T-helper 17 cell (primary cell): Measurements from ENCODE around the gene SCAPER. TPM values are rescaled to one million over a fixed set of nuclear protein-coding genes. Genes with fewer than 3 reads are reported as not detected.
"Not testable (repeated sequence)": the region's sequence is repeated elsewhere in the genome, so short reads cannot be mapped to it uniquely, and the experiment has no call there.

Experiments
- ATAC-seq: fragments of 150-1000 bp; cut with Tn5 transposase; 2 replicates; pipeline ENCODE4 v1.10.0; 2021; ENCODE audit warnings: mild to moderate bottlenecking, moderate library complexity
- DNase-seq, 3 donors: peaks; one replicate each; pipeline versions ENCODE4 v3.0.0 to v3.0.0-alpha.2; 2020 to 2021
- H3K9me3 ChIP-seq: one replicate; pipeline ENCODE4 v1.7.0; 2013; ENCODE audit warnings: low read length, mild to moderate bottlenecking; ENCODE audit not compliant: control insufficient read depth, poor library complexity, severe bottlenecking
- H3K27ac Mint-ChIP-seq: one replicate; pipeline ENCODE4 v1.8.0; 2022; ENCODE audit warnings: mild to moderate bottlenecking, moderate library complexity, mixed read lengths
- H3K27me3 Mint-ChIP-seq: one replicate; pipeline ENCODE4 v1.8.0; 2022; ENCODE audit warnings: mixed read lengths
- H3K36me3 Mint-ChIP-seq: one replicate; pipeline ENCODE4 v1.8.0; 2022; ENCODE audit warnings: low read depth, mixed read lengths
- H3K4me1 Mint-ChIP-seq: one replicate; pipeline ENCODE4 v1.8.0; 2022; ENCODE audit warnings: mild to moderate bottlenecking, mixed read lengths
- H3K4me3 Mint-ChIP-seq: one replicate; pipeline ENCODE4 v1.8.0; 2022; ENCODE audit warnings: mild to moderate bottlenecking, moderate library complexity, mixed read lengths
- total RNA-seq, 4 donors: library from RNA in 2 of 4; stranded (reverse) in 2 of 4; gene quantifications; one replicate each; pipeline ENCODE4 v1.2.3 and lab custom pipeline; 2022 to 2026

SCAPER gene
- total RNA-seq, 2 donors from 2014 or later = 33.7 to 36.6 TPM

DNA sequence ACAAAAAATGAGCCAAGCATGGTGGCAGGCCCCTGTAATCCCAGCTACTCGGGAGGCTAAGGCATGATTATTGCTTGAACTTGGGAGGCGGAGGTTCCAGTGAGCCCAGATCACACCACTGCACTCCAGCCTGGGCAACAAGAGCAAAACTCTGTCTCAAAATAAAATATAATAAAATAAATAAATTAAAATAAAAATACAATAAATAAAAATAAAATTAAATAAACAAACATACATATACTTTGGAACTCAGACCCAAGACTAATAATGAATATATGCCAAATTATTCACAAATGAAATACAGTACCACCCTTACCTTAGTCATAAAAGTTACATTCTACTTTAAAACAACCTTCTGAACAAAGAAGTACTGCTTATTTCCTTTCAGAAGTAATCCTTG, 81.8 kb downstream of the SCAPER start:
- H3K36me3 Mint-ChIP-seq = no peaks in the 10 kb centered on the region
- H3K27ac Mint-ChIP-seq = no peak overlapping the region
- peaks cover 24% of the 10 kb centered on the region for H3K4me1 Mint-ChIP-seq
- no peaks in the 10 kb centered on the region for H3K9me3 ChIP-seq
- ATAC-seq = no peak
- no peaks in the 10 kb centered on the region for H3K27me3 Mint-ChIP-seq
- DNase-seq = no peak
- H3K4me3 Mint-ChIP-seq = no peak overlapping the region

DNA sequence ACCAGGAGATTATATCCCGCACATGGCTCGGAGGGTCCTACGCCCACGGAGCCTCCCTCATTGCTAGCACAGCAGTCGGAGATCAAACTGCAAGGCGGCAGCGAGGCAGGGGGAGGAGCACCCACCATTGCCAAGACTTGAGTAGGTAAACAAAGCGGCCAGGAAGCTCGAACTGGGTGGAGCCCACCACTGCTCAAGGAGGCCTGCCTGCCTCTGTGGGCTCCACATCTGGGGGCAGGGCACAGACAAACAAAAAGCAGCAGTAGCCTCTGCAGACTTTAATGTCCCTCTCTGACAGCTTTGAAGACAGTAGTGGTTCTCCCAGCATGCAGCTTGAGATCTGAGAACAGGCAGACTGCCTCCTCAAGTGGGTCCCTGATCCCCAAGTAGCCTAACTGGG, 86.2 kb downstream of the SCAPER start:
- not testable (repeated sequence) for H3K27me3 Mint-ChIP-seq, H3K36me3 Mint-ChIP-seq, H3K9me3 ChIP-seq, ATAC-seq, DNase-seq
- Mint-ChIP-seq H3K27ac (peak overlapping the region; percentile 74), H3K4me1 (peaks cover 20% of the 10 kb centered on the region), H3K4me3 (peak overlapping the region; percentile 73)

DNA sequence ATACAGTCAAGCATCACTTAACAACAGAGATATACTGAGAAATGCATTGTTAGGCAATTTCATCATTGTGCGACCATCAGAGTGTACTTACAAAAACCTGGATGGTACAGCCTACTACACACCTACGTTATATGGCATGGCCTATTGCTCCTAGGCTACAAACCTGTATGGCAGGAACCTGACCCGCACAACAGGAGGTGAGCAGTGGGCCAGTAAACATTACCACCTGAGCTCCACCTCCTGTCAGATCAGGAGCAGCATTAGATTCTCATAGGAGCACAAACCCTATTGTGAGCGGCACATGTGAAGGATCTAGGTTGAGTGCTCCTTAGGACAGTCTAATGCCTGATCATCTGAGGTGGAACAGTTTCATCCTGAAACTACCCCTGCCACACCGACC, 89.7 kb downstream of the SCAPER start:
- peaks cover 18% of the 10 kb centered on the region for H3K4me1 Mint-ChIP-seq
- no peaks in the 10 kb centered on the region for H3K9me3 ChIP-seq
- DNase-seq (no peak), ATAC-seq (no peak)
- H3K27me3 Mint-ChIP-seq = no peaks in the 10 kb centered on the region
- no peak overlapping the region for H3K27ac Mint-ChIP-seq
- H3K36me3 Mint-ChIP-seq = peaks cover 5% of the 10 kb centered on the region
- H3K4me3 Mint-ChIP-seq = no peak overlapping the region

DNA sequence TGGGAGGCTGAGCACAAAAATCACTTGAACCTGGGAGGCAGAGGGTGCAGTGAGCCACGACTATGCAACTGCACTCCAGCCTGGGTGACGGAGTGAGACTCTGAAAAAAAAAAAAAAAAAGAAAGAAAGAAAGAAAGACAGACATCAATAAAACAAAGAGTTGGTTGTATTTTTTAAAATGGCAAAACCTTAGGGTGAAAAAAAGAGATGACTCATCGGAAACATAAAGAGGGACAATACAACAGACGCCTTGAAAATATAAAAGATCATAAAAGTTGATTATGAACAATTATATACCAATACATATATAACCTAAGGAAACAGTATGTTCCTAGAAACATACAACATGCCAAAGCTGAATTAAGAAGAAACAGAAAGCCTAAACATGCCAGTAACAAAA, 92.8 kb downstream of the SCAPER start:
- H3K9me3 ChIP-seq = no peaks in the 10 kb centered on the region
- no peak overlapping the region for H3K4me3 Mint-ChIP-seq
- peak overlapping the region; percentile 32 for H3K27ac Mint-ChIP-seq
- ATAC-seq = no peak
- H3K4me1 Mint-ChIP-seq = peaks cover 10% of the 10 kb centered on the region
- no peaks in the 10 kb centered on the region for H3K27me3 Mint-ChIP-seq
- DNase-seq = no peak
- H3K36me3 Mint-ChIP-seq = peaks cover 5% of the 10 kb centered on the region

DNA sequence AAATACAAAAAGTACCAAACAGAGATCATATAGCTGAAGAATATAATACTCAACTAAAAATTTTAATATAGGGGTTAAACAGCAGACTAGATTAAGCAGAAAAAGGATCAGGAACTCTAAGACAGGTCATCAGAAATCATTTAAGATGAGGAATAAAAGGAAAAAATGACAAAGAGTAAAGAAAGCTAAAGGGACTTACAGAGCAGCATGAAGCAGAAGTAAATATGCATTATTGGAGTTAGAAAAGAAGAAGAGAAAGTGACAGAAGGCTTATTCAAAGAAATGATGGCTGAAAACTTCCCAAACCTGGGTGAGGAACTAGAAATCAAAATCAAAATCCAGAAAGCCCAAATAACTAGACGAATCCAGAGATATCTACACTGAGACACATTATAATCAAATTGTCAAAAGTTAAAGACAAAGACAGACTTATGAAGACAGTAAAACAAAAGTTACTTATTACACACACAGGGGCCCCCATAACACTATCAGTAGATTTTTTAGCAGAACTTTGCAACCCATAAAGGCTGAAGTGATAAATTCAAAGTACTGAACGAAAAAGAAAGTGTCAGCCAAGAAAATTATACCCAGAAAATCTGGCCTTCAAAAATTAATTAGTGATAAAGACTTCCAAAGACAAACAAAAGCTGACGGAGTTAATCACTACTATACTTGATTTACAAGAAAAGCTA, 95.6 kb downstream of the SCAPER start:
- Mint-ChIP-seq H3K4me3 (no peak overlapping the region), H3K4me1 (peaks cover 9% of the 10 kb centered on the region), H3K27ac (no peak overlapping the region), H3K36me3 (peaks cover 5% of the 10 kb centered on the region), H3K27me3 (no peaks in the 10 kb centered on the region)
- DNase-seq = no peak
- no peak for ATAC-seq
- H3K9me3 ChIP-seq = no peaks in the 10 kb centered on the region

DNA sequence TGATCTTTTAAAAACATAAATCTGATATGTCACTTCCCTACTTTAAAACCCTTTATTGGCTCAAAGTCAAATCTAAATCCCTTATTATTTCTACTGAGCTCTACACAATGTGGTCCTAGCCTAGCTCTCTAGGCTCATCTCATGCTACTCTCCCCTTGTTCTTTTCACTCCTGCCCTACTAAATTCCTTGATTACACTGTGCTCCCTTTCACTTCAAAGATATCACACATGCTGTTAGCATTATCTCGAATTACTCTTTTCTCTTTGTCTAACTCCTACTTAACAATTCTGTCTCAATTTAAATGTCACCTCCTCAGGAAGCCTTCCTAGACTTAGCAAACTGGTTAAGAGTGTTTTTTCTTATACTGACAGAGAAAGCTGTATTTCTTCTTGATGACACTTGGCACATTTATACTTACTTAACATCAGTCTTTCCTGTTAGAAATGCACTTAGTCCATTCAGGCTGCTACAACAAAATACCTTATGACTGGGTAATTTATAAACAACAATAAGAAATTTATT, 102.0 kb downstream of the SCAPER start:
- Mint-ChIP-seq H3K27me3 (no peaks in the 10 kb centered on the region), H3K4me1 (peaks cover 3% of the 10 kb centered on the region), H3K36me3 (peaks cover 16% of the 10 kb centered on the region), H3K27ac (no peak overlapping the region), H3K4me3 (no peak overlapping the region)
- no peak for DNase-seq
- H3K9me3 ChIP-seq = no peaks in the 10 kb centered on the region
- no peak for ATAC-seq

DNA sequence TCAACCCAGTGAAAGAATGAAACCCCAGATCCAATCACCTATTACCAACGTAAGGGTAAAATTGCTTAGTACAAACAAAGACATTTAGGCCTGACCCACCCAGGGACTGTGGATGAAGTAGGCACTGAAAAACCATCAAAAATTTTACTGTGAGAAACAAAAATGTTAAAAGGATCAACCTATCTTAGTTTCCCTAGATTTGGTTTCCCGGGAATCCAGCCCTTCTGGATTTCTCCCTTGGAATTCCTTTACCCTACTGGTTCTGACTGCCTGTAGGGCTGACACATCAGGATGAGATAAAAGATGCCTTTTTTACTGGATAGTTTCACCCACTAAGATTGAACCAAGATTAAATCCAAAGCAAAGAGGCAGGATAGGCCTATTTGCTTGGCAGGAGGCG, 102.7 kb downstream of the SCAPER start:
- ATAC-seq = no peak
- DNase-seq = no peak
- Mint-ChIP-seq H3K27ac (no peak overlapping the region), H3K4me3 (no peak overlapping the region), H3K4me1 (peaks cover 3% of the 10 kb centered on the region), H3K36me3 (peaks cover 16% of the 10 kb centered on the region), H3K27me3 (no peaks in the 10 kb centered on the region)
- H3K9me3 ChIP-seq = no peaks in the 10 kb centered on the region

DNA sequence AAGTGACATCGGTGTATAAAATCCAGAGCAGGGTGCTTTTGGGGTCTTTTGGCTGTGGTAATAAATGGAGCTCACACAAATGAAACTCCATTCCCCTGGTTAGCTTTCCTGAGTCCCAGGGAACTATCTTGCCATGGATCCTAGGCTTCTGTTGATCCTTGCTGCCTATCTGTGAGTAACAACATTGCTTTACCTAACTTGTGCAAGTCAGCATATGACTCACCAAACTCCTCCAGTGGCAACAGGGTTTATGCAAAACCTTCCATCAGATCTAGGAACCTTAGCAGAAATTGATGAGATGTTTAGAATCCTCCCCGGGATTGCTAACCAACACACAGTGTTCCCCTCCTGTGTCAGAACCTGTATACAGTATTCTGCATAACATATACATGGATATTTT, 105.4 kb downstream of the SCAPER start:
- Mint-ChIP-seq H3K4me3 (no peak overlapping the region), H3K27me3 (no peaks in the 10 kb centered on the region), H3K27ac (no peak overlapping the region), H3K4me1 (peaks cover 3% of the 10 kb centered on the region), H3K36me3 (peaks cover 16% of the 10 kb centered on the region)
- DNase-seq = no peak
- no peak for ATAC-seq
- H3K9me3 ChIP-seq = no peaks in the 10 kb centered on the region

DNA sequence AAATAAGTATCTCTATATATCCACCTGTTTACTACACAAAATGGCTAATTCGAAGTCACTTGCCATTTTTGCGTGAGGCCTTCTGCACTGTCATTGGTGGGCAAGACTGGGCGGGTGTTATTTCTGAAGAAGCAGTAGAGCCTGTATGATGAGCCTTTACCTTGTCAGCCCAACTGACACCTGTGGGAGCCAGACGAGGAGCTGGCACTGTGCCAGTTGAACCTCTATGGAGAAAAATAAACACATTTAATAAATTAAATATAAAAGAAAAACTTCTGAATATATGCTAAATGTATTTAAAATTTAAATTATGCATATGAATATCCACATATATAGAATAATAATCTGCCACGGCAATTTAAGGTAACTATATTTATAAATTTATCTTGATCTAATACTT, 109.9 kb downstream of the SCAPER start:
- Mint-ChIP-seq H3K4me3 (no peak overlapping the region), H3K36me3 (peaks cover 10% of the 10 kb centered on the region), H3K27ac (no peak overlapping the region)

DNA sequence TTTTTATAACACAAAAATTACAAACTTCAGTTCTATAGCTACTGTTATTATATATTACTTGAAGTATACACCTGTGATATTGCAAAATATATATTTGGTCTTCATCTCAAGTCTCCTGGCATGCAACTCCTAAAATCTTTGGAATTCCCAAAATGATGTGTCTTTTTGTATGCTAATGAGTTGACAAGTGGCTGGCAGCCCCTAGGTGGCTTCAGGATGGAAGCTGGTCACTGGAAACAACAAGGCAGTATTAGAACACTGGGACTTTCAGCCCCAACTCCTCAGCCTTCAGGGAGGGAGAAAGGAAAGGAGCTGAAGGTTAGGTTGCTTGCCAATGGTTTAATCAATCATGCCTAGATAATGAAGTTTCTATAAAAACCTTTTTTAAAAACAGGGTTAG, 112.0 kb downstream of the SCAPER start:
- Mint-ChIP-seq H3K27me3 (no peaks in the 10 kb centered on the region), H3K4me1 (no peaks in the 10 kb centered on the region)
- no peak for ATAC-seq

More for the DNA sequence above, 109.9 kb downstream of the SCAPER start:
- Mint-ChIP-seq H3K27me3 (no peaks in the 10 kb centered on the region), H3K4me1 (no peaks in the 10 kb centered on the region)
- no peak for ATAC-seq
- no peak for DNase-seq
- no peaks in the 10 kb centered on the region for H3K9me3 ChIP-seq

DNA sequence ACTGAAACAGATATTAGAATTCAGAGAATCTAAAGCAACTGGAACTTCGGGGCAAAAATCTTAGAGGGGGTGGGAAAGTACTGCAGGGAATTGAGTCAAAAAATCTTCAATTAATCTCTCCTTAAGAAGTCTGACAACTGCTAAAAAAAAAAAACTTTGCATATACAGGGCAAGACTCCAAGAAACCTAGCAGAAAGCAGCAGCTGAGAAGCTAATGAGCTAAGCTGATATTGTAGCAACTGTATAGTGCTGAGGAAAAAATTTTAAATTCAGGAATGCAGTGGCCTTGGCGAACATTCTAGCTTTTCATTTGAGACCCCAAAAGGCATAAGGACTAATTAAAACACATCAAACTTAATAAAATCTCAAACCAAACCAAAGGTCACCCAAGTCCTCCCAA, 113.6 kb downstream of the SCAPER start:
- no peak overlapping the region for H3K4me3 Mint-ChIP-seq
- ATAC-seq = no peak
- H3K27ac Mint-ChIP-seq = no peak overlapping the region
- H3K27me3 Mint-ChIP-seq = no peaks in the 10 kb centered on the region
- peaks cover 2% of the 10 kb centered on the region for H3K4me1 Mint-ChIP-seq
- H3K36me3 Mint-ChIP-seq = peaks cover 5% of the 10 kb centered on the region
- DNase-seq = no peak
- no peaks in the 10 kb centered on the region for H3K9me3 ChIP-seq

More for the DNA sequence above, 112.0 kb downstream of the SCAPER start:
- H3K9me3 ChIP-seq = no peaks in the 10 kb centered on the region
- no peak for DNase-seq
- Mint-ChIP-seq H3K27ac (no peak overlapping the region), H3K4me3 (no peak overlapping the region), H3K36me3 (peaks cover 5% of the 10 kb centered on the region)

DNA sequence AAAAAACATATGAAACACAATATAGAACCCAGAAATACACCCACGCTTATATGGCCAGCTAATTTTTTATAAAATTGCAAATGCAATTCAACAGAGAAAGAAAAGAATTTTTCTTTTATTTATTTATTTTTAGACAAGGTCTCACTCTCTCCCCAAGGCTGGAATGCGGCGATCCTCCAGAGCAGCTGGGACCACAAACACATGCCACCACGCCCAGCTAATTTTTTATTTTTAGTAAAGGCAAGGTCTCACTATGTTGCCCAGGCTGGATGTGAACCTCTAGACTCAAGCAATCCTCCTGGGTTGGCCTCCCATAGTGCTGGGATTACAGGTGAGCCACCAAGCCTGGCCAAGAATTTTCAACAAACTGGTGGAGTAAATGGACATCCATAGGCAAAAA, 117.9 kb downstream of the SCAPER start:
- ATAC-seq (no peak), DNase-seq (no peak)
- Mint-ChIP-seq H3K4me3 (no peak overlapping the region), H3K4me1 (peaks cover 2% of the 10 kb centered on the region), H3K27me3 (no peaks in the 10 kb centered on the region), H3K27ac (no peak overlapping the region), H3K36me3 (peaks cover 5% of the 10 kb centered on the region)
- H3K9me3 ChIP-seq = no peaks in the 10 kb centered on the region

DNA sequence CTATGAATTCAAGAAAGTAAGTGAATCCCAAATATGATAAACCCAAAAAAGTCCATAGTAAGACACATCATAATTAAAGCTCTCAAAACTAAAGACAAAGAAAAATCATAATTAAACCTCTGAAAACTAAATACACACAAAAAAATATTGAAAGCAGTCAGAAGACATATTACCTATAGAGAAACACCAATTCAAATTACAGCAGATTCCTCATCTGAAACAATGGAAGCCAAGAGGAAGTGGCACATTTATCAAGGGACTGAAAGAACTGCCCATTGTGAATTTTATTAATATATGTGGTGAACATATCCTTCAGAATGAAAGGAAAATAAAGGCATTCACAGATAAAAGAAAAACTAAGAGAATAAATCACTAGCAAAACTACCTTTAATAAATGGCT, 128.2 kb downstream of the SCAPER start:
- H3K9me3 ChIP-seq = no peaks in the 10 kb centered on the region
- H3K27me3 Mint-ChIP-seq = no peaks in the 10 kb centered on the region
- no peak for DNase-seq
- H3K36me3 Mint-ChIP-seq = peaks cover 7% of the 10 kb centered on the region
- no peaks in the 10 kb centered on the region for H3K4me1 Mint-ChIP-seq
- no peak for ATAC-seq
- H3K4me3 Mint-ChIP-seq = no peak overlapping the region
- no peak overlapping the region for H3K27ac Mint-ChIP-seq

DNA sequence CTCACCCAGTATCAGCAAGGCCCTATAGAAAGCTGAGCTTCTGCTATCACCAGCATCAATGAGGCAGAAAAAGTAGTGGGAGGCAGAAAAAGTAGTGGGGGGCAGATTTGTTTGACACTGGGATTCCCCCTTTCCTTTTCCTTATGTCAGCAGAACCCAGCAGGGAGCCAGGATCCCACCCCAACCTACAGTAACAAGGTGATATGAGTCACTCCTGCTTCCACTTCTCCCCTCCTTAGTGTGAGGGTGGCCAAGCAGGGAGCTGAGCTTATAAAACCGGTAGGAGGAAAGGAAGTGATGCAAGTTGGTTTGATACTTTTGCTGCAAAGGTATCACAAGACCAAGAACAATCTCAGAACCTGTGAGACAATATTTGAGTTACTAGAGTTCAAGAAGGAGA, 128.7 kb downstream of the SCAPER start:
- H3K4me3 Mint-ChIP-seq = no peak overlapping the region
- DNase-seq = no peak
- no peaks in the 10 kb centered on the region for H3K27me3 Mint-ChIP-seq
- no peak for ATAC-seq
- H3K27ac Mint-ChIP-seq = no peak overlapping the region
- H3K4me1 Mint-ChIP-seq = no peaks in the 10 kb centered on the region
- H3K9me3 ChIP-seq = no peaks in the 10 kb centered on the region
- H3K36me3 Mint-ChIP-seq = peaks cover 7% of the 10 kb centered on the region
